DOHH2 (cell line): ENCODE data around the gene GIGYF2.

Source experiments
- H3F3A ChIP-seq: fragments of 200-600 bp; sonication (generic), shearing (Covaris generic); 2 replicates; pipeline ENCODE4 v1.6.0; 2016; ENCODE audit warnings: antibody characterized with exemption, mild to moderate bottlenecking; ENCODE audit not compliant: control insufficient read depth, insufficient read depth
- H3K27ac ChIP-seq: fragments of 200-600 bp; sonication (generic); 2 replicates; pipeline ENCODE4 v1.5.1; 2014; ENCODE audit warnings: low read depth, mild to moderate bottlenecking, low read length, moderate library complexity
- H3K27me3 ChIP-seq: fragments of 200-600 bp; sonication (generic); 2 replicates; pipeline ENCODE4 v1.6.1; 2014; ENCODE audit warnings: mild to moderate bottlenecking, low read length, mixed read lengths; ENCODE audit not compliant: control insufficient read depth
- H3K36me3 ChIP-seq: fragments of 200-600 bp; sonication (generic); 2 replicates; pipeline ENCODE4 v1.6.1; 2014; ENCODE audit warnings: mild to moderate bottlenecking, low read length, moderate library complexity, mixed read lengths; ENCODE audit not compliant: control insufficient read depth
- H3K4me1 ChIP-seq: fragments of 200-600 bp; sonication (generic); 2 replicates; pipeline ENCODE4 v1.6.1; 2014; ENCODE audit warnings: mild to moderate bottlenecking, low read length, mixed read lengths; ENCODE audit not compliant: control insufficient read depth
- H3K4me2 ChIP-seq: fragments of 200-600 bp; sonication (generic); 2 replicates; pipeline ENCODE4 v1.6.0; 2014; ENCODE audit warnings: mild to moderate bottlenecking, low read length, moderate library complexity
- H3K4me3 ChIP-seq: fragments of 200-600 bp; sonication (generic); 2 replicates; pipeline ENCODE4 v1.5.1; 2014; ENCODE audit warnings: mild to moderate bottlenecking, low read length, mixed read lengths
- H3K79me2 ChIP-seq: fragments of 200-600 bp; sonication (generic); 2 replicates; pipeline ENCODE4 v1.6.1; 2014; ENCODE audit warnings: mild to moderate bottlenecking, low read length, mixed read lengths; ENCODE audit not compliant: control insufficient read depth
- H3K9me2 ChIP-seq: fragments of 200-600 bp; sonication (generic); replicated peaks from 2 replicates; pipeline ENCODE4 v1.6.1; 2014; ENCODE audit warnings: mild to moderate bottlenecking, low read length, mixed read lengths; ENCODE audit not compliant: control insufficient read depth
- H3K9me3 ChIP-seq: fragments of 200-600 bp; sonication (generic); 2 replicates; pipeline ENCODE4 v1.6.1; 2014; ENCODE audit warnings: antibody characterized with exemption, low read length, mixed read lengths; ENCODE audit not compliant: control insufficient read depth, insufficient read depth
- H4K20me1 ChIP-seq: fragments of 200-600 bp; sonication (generic); 2 replicates; pipeline ENCODE4 v1.6.0; 2014; ENCODE audit warnings: low read depth, mild to moderate bottlenecking, antibody characterized with exemption, low read length, moderate library complexity; ENCODE audit not compliant: control insufficient read depth, insufficient read depth
- EZH2phosphoT487 ChIP-seq: fragments of 200-600 bp; sonication (generic); IDR thresholded peaks from 2 replicates; pipeline ENCODE4 v1.6.1; 2017; ENCODE audit warnings: borderline replicate concordance, mild to moderate bottlenecking, antibody characterized with exemption, low read length, moderate library complexity, mixed read lengths
- TF ChIP-seq, protein P1 (sequence below): fragments of 200-600 bp; sonication (generic); IDR thresholded peaks from one replicate; pipeline ENCODE4 v1.5.1; 2014; ENCODE audit warnings: antibody characterized with exemption, mild to moderate bottlenecking, low read depth, low read length; ENCODE audit not compliant: poor library complexity, severe bottlenecking

The GIGYF2 gene

DNA sequence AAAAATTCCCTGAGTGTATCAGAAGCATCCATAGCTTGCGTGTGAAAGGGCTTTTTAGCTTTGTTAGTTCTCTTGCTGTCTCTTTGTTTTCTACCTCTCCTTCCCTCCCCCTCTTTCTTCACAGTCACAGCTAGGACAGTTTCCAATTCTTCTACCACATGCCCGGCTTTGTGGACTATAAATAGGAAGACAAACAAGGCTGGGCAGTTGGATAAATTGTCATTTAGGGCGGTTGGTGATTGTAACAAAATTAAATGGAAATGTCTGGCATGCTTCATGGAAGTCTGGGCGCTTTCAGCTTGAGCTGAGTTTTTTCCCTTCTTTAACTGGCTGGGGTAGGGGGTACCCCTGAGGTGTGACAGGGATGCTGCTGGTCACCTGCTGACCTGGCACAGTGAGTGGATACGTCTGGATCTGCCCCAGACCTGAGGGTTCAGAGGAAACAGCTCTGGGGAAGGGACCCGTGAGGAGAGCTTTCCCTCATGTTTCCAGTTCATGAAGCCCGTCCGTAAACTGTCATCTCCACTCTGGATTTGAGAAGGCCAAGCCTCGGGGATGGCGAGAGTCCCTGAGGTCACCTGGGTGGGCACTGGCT is 29.0 kb upstream of the GIGYF2 start:
- no peaks in the 10 kb centered on the region for H3F3A ChIP-seq
- H3K9me2 ChIP-seq = no peaks in the 10 kb centered on the region
- peaks cover 4% of the 10 kb centered on the region for H3K27me3 ChIP-seq
- TF ChIP-seq, protein P1, sequence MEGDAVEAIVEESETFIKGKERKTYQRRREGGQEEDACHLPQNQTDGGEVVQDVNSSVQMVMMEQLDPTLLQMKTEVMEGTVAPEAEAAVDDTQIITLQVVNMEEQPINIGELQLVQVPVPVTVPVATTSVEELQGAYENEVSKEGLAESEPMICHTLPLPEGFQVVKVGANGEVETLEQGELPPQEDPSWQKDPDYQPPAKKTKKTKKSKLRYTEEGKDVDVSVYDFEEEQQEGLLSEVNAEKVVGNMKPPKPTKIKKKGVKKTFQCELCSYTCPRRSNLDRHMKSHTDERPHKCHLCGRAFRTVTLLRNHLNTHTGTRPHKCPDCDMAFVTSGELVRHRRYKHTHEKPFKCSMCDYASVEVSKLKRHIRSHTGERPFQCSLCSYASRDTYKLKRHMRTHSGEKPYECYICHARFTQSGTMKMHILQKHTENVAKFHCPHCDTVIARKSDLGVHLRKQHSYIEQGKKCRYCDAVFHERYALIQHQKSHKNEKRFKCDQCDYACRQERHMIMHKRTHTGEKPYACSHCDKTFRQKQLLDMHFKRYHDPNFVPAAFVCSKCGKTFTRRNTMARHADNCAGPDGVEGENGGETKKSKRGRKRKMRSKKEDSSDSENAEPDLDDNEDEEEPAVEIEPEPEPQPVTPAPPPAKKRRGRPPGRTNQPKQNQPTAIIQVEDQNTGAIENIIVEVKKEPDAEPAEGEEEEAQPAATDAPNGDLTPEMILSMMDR = no peak
- TF ChIP-seq EZH2phosphoT487 = no peak
- no peaks in the 10 kb centered on the region for H3K9me3 ChIP-seq
- no peak overlapping the region for H3K4me3 ChIP-seq
- no peak overlapping the region for H3K4me2 ChIP-seq
- no peaks in the 10 kb centered on the region for H3K36me3 ChIP-seq
- H3K27ac ChIP-seq = no peak overlapping the region
- no peaks in the 10 kb centered on the region for H4K20me1 ChIP-seq
- H3K4me1 ChIP-seq = no peaks in the 10 kb centered on the region
- H3K79me2 ChIP-seq = no peaks in the 10 kb centered on the region

DNA sequence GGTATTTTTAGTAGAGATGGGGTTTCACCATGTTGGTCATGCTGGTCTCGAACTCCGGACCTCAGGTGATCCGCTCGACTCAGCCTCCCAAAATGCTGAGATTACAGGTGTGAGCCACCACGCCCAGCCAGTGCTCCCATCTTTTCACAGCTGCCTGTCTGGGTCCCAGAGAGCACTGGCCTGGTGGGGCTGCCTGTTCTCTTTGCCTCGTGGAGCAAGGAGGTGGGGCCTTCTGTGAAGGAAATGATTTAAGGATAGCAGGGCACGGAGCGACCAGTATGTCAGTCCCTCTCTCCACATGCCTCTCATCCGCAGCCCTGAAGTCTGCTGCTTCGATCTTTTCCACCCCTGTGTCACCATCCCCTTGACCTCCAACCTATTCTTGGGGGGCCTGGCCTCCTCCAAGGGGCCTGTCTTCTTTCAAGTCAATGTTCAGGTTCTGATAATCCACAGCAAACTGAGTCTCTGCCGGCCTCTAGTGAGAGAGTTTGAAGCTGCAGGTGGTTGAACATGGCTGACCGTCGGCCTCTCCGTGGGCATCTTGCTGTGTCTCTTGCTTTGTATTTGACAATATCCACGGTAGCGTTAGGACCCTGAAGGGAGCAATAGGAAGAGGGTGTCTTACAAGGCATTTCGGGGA is 28.2 kb upstream of the GIGYF2 start:
- Histone ChIP-seq H3K4me1 (no peaks in the 10 kb centered on the region), H3F3A (no peaks in the 10 kb centered on the region), H3K4me3 (no peak overlapping the region), H4K20me1 (no peaks in the 10 kb centered on the region), H3K9me3 (no peaks in the 10 kb centered on the region), H3K9me2 (no peaks in the 10 kb centered on the region), H3K79me2 (no peaks in the 10 kb centered on the region), H3K27me3 (peaks cover 6% of the 10 kb centered on the region), H3K36me3 (no peaks in the 10 kb centered on the region), H3K27ac (no peak overlapping the region), H3K4me2 (no peak overlapping the region)
- TF ChIP-seq, protein P1 = no peak
- no peak for TF ChIP-seq EZH2phosphoT487

DNA sequence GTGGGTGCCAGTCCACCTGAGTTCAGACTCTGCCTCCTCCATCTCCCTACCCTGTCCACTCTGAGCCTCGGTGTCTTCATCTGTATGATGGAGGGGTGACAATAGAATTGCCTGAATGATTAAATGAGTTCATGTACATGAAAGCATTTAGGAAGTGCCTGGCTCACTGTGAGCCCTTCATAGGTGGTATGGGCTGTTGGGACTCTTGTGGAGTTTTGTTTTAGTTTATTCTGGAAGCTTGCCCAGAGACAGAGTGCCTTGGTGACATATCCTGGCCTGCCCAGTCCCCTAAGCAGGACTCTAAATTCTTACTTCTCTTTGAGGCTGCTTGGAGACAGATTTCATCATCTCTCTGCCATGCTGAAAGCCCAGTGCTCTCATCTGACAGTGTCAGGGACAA is 24.5 kb upstream of the GIGYF2 start:
- no peaks in the 10 kb centered on the region for H3F3A ChIP-seq
- no peak overlapping the region for H3K4me3 ChIP-seq
- H3K9me3 ChIP-seq = no peaks in the 10 kb centered on the region
- H3K9me2 ChIP-seq = no peaks in the 10 kb centered on the region
- no peaks in the 10 kb centered on the region for H3K4me1 ChIP-seq
- H3K27me3 ChIP-seq = peaks cover 6% of the 10 kb centered on the region
- H3K4me2 ChIP-seq = no peak overlapping the region
- no peaks in the 10 kb centered on the region for H3K36me3 ChIP-seq
- no peaks in the 10 kb centered on the region for H4K20me1 ChIP-seq
- H3K27ac ChIP-seq = no peak overlapping the region
- no peak for TF ChIP-seq EZH2phosphoT487
- TF ChIP-seq, protein P1 = no peak
- no peaks in the 10 kb centered on the region for H3K79me2 ChIP-seq
